ENCODE results near the gene FCHSD2.

DNA sequence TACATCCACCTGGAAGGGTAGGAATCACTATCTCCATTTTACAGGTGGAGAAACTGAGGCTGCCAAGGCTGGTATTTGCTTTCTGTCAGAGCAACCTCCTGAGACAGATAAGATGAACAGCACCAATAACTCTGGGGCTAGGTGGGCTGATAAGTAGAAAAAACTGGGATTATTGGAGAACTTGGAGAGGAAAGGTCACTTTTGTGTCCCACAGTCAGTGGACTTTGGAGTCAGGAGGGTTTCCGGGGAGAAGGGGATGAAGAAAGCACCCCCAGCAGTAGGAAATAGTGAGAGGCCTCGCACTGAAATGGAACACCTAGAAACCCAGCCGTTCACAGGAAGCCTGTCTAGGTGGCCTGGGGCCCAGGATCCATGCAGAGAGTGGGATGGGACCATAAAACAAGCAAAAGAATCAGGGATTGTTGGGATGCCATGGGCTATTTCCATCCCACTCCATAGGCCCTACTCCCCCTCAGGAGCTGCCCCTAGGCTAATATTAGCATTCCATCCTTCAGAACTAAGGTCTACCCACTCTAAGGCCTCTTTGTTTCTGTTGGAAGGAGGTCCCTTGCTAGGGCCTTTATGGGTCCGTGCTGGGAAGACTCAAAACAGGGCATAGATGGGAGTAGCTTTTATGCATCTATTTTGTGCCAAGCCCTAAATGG lies 31.0 kb upstream of the FCHSD2 start:
- TF ChIP-seq, protein P1, sequence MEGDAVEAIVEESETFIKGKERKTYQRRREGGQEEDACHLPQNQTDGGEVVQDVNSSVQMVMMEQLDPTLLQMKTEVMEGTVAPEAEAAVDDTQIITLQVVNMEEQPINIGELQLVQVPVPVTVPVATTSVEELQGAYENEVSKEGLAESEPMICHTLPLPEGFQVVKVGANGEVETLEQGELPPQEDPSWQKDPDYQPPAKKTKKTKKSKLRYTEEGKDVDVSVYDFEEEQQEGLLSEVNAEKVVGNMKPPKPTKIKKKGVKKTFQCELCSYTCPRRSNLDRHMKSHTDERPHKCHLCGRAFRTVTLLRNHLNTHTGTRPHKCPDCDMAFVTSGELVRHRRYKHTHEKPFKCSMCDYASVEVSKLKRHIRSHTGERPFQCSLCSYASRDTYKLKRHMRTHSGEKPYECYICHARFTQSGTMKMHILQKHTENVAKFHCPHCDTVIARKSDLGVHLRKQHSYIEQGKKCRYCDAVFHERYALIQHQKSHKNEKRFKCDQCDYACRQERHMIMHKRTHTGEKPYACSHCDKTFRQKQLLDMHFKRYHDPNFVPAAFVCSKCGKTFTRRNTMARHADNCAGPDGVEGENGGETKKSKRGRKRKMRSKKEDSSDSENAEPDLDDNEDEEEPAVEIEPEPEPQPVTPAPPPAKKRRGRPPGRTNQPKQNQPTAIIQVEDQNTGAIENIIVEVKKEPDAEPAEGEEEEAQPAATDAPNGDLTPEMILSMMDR (IDR thresholded peaks at IDR 0.05) = no peak
- no peak for TF ChIP-seq EZH2 (IDR thresholded peaks at IDR 0.05; ENCODE audit: borderline replicate concordance, insufficient read depth, low read depth, low read length, poor library complexity, severe bottlenecking)

All from B cell (primary cell).